Testis (tissue), 2 donors: ENCODE measurements around the gene RPTOR.

Experiments
- CTCF ChIP-seq, 3 experiments: fragments of 450-650 bp in 2 of 3; fragments of 200-600 bp in 1 of 3; sonication (generic) in 1 of 3; IDR thresholded peaks; one replicate each; pipeline ENCODE4 v1.5.1; 2016 to 2019; ENCODE audit warnings: antibody characterized with exemption in 3 of 3, mild to moderate bottlenecking in 2 of 3, moderate library complexity in 1 of 3
- POLR2A ChIP-seq: fragments of 450-650 bp; IDR thresholded peaks from one replicate; pipeline ENCODE4 v1.6.1; 2017; ENCODE audit warnings: antibody characterized with exemption, mild to moderate bottlenecking, moderate library complexity

DNA sequence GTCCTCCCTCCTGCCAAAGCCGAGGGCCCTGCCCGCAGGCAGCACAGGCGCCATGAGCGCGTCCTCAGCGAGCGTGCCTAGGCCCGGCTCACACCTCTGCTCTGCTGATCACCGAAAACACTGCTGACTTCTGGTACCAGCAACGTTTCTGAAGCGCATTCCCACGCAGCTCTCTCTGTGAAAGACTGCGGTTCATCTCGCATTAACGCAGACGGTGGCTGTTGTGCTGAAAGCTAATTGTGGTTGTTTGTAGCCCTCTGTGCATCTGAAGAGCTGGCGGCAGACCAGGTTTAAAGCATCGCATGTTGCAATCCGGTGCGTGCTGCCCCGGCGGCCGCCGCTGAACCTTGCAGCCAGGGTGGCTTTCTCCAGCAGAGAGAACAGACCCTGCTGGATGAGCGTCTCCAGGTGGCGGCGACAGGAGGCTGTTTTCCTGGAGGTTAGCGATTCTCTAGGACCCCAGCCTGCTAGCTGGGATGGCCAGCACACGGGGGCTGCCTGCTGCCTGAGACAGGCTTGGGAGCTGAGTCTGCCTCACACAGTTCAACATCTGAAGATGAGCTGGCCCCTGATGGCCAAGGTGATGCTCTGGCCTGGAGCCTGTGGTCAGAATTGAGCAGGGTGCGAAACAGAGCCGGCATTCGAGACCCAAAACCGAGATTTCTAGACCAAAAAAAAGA is 397.2 kb downstream of the RPTOR start:
- TF ChIP-seq CTCF (IDR thresholded peaks at IDR 0.05) (no peak), POLR2A (no peak)
